ENCODE results near the gene ANKMY1.
"Not testable (repeated sequence)": the region's sequence is repeated elsewhere in the genome, so short reads cannot be mapped to it uniquely, and the experiment has no call there.

Gene ANKMY1

DNA sequence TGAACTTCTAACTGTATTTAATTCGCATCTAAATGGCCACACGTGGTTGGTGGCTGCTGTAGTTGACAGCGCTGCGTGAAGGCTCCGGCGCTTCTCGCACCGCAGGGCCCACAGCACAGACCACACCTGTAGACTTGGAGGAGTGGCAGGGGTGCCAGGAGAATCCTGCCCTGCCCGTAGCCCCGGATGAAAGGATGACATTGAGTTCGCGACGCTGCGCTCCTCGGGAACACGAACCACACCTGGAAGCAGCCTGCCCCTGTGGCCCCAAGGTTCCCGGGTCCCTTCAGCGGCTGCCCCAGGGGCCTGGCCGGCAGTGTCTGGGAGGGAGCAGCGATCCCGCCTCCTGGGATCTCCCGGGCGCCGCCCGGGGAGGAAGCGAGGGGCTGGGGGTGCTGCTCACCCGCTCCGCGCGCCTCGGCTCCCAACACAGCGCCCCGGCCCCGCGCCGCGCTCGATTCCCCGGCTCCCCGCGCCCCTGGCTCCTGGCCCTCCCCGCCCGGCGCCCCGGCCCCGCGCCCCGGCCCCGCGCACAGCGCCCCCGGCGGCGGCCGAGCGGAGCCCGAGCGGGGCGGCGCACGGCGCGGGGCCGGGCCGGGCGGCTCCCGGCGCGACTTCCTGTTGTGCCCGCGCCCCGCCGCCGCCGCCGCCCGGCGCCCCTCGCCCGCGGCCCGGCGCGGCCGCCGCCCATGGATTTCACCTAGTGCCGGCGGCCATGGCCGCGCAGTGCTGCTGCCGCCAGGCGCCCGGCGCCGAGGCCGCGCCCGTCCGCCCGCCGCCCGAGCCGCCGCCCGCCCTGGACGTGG, 10.3 kb upstream of the ANKMY1 start, which contains the start of gene RNPEPL1:
Gene RNPEPL1 (plus strand): TSS at position 613 of the 806 bp plus-strand sequence. CDS start 103 bp downstream, at position 716.
- peak; percentile 65 for DNase-seq

DNA sequence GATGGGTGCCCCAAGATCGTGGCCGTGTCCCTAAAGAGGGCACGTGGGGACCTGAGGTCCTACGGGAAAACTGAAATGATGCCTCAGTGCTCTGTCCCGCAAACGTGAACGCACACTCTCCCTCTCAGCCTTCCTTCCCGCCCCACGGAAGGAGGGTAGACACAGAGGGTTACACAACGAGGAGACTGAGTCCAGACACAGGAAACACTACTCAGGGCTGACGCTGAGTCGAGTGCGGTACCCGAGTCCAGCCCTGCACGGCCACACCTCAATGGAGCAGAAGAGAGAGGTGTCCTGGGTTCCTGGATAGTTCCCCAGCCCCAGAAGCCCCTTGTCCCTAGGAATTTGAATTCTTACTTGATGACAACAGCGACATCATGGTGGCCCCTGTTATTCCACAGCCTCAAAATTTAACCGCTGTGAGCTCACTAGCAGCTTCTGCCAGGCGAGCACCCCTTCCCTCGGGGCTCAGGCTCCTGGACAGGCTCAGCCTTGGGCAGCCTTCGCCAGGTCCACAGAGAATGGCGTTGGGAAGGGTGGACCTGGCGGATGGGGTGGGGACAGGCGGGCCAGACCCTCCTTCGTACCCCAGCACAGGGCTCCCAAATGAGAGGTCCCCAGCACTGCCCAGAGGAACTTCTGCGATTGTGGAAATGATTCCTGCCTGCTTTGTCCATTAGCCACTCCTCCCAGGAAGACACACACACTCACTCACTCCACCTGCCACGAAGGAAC, 9.5 kb upstream of the ANKMY1 start:
- DNase-seq: peak; percentile 61

DNA sequence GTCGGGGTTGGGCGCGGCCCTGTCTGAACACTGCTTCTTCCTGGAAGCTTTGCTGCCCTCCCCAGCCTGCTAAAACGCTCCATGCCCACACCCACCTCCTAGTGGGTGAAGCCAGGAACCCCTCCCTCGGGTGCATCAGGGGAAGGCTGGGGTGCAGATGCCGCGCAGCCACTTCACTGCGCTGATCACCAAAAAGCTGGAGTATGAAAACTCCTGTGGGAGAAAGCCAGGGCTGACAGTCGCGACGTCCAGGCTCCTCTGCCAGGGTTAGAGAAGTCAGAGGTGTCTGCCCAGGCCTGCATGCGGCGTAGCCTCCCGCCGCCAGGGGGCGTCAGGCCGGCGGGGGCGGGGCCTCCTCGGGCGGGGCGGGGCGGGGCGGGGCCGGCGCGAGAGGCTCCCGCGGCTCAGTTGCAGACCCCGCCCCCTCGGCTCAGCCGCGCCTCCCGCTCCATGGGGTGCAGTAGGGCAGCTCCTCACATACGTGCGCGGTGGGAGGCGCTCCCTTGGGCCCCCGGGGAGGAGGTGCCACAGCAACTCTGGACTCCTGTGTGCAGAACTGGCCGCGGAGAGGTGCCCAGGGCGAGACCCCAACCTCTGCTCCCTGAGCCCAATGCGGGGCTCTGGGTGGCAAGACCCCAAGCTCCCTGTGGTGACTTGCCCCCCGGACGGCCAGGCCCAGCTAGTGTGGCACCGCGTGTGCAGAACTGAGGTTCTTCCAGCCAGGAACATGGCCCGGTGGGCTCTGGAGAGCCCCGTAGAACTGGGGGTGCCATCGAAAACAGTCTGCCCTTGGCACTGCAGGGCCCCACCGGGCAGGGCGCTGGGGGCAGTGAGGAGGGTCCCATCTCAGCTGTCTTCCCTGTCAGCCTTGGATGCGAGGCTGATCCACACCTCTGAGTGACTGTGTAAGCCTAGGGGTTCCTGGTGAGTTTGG, 8.7 kb upstream of the ANKMY1 start:
- peak; percentile 91 for DNase-seq

DNA sequence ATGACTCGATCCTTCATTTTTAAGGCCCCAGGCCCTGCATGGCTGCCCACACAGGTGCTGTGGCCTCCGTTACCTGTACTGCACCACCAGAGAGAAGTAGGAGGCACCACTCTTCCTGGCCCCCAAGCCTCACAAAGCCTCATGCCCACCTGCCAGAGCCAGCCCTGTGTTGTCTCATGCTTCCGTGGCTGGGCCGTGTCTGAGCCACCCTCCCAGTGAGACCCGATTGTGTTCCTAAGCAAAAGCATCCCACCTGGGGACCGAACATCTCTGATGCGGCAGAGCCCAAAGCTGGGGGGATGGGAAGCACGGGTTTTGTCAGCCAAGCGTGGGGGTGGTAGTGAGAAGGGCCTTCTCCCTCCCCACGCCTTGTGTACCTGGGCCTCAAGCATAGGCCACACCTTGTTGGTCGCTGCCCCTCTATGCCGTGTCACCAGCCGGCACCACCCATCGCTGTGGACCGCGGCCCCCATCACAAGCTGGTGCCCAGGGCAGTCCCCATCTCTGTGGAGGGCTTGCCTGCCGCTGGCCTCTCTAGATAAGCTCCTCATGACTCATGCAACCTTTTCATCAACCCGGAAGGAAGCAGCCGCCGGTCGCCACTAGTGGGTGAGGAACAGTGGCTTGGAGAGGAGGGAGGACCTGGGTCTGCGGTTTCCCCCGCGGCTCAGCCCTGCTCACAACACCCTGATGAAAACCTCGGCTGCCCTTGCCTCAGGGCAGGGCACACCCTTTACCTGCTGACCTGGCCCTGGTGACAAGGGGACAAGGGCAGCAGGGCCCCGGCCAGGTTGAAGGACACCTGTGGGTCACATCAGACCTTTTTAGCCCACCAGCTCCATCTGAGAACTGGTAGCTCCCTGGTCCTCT, 7.8 kb upstream of the ANKMY1 start:
- peak; percentile 94 for DNase-seq

DNA sequence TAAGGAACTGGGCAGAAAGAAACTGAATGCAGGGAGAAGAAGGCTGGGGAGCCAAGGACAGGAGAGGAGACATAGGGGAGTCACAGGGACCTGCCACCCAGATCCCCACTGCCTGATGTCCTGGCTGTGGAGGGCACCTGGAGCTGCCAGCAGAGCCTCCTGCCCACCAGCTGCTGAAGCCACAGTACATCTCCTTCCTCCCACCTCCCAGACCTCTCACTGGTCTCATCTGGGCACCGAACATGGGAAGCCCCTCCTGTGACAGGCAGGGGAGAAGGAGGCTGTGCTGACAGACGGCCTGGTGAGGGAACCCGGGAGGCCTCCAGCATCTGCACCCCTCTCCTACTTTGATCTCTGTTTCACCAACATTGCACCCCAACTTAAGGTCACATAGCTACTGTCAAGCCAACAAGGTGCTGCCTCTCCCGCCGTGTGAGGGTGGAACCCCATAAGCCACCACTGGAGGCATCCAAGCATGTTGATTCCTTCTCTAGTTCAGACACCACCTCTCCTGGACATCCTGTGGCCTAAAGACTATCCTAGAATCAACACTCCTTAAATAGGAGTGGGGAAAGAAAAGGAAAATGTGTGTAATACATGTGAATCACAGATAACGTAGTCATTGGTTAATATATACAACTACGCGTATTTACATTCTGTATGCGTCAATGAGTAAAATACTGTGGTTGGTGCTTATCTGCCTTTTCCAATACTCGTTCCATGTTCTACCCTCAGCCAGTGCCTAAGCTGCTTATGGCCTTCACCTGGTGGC, 7.0 kb upstream of the ANKMY1 start:
- peak; percentile 33 for DNase-seq

DNA sequence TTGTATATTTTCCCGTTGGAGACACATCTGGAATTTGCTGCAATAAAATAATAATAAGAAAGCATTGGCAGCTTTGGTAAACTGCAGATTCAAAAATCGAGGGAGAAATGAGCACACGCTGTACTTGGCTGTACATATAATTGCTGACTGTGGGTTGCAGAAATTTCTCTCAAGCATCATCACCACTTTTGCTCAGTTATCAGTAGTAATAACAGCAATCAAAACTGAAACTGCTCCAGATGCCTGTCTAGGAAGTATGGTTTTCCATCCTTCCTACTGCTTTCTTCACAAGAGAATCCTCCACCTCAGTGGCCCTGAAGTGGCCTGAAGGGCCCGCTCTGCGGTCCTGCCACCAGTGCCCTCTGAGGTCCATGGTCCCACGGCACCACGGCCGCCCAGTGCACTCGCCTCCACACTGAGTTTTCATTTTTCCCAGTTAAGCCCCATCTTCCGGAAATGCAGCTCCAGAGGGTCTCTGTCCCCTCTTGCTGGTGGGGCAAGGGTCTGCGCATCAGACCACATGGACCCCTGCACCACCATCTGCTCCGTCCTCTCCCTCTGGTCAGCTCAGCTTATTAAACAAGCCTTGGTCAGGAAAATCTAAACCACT, 6.3 kb upstream of the ANKMY1 start:
- DNase-seq: no peak

DNA sequence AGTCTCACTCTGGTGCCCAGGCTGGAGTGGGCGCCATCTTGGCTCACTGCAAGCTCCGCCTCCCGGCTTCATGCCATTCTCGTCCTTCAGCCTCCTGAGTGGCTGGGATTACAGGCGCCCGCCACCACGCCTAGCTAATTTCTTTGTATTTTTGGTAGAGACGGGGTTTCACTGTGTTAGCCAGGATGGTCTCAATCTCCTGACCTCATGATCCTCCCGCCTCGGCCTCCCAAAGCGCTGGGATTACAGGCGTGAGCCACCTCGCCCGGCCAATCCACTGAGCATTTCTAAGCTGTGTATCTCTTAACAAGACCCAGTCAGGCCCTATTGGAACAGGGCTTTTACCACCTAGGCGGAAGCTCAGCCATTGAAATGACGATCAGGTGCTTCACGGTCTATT, 5.4 kb upstream of the ANKMY1 start:
- DNase-seq: not testable (repeated sequence)

DNA sequence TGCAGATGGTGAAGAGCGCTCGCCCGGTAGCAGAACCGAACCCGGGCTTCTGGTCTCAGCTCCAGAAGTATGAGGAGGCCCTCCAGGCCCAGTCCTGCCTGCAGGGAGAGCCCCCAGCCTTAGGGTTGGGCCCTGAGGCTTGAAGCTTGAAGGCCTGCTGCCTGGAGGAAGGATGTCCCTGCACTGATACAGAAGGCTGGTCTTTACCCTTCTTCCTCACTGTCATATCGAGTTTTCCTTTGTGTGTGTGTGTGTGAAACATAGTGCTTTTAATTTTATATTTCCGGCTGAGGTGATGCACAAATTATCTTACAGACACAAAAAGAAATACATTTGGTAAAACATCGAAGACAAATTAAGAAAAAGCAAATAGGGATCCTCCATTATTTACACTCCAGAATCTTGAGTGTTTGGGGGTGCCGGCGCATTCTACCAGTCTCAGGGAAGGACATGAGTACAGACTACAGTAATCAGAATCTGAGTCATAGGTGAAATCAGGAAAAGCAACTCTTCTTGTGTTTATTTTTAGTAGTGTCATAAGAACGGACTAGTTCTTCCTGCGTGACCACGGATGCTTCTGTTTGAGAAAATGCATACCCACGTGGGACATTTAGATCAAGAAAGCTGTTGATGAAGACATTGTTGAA, 3.7 kb upstream of the ANKMY1 start:
- no peak for DNase-seq

DNA sequence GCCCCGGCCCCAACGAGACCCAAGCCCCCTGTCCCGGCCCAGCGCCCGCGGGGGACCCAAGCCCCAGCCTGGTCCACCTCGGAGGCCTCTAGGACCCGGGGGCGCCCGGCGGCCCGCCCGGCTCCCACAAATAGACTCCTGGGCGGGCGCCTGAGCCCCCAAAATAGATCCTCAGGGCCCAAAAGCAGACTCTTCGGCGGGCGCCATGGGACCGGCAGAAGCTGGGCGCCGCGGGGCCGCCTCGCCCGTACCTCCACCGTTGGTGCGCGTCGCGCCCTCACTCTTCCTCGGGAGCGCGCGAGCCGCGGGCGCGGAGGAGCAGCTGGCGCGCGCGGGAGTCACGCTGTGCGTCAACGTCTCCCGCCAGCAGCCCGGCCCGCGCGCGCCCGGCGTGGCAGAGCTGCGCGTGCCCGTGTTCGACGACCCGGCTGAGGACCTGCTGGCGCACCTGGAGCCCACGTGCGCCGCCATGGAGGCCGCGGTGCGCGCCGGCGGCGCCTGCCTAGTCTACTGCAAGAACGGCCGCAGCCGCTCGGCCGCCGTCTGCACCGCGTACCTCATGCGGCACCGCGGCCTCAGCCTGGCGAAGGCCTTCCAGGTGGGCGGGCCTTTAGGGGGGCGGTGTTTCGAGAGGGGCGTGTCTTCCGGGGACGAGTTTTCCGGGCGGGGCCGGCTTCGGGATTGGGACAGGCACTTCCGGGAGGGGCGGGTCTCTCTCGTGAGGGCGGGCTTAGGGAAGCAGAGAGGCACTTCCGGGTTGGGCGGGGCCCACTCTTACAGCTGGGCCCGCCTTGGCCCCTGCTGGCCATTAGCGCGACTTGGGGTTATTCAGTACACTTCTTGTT, 2.9 kb upstream of the ANKMY1 start:
- peak; percentile 98 for DNase-seq

DNA sequence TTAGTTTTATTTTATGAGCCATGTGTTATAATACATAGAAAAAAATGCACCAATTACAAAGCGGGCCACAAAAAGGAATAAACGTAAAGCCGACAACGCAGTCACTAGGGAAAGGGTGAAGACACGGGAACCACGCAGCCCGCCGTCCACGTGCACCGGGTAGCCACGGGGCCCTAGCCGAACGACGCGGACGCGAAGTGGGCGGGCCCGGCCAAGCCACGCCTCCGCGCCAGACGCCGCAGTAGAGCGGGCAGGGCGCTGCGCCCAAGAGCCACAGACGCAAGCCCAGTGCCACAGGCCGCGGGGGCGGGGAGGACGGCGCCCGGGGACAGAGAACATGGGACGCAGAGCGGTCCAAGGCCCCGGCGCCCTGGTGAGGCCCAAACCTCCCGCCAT, 2.3 kb upstream of the ANKMY1 start, which contains the start of gene DUSP28:
Gene DUSP28 (plus strand): TSS at position 274 of the 396 bp plus-strand sequence. CDS start 328 bp downstream, outside the sequence.
- DNase-seq: peak; percentile 88

DNA sequence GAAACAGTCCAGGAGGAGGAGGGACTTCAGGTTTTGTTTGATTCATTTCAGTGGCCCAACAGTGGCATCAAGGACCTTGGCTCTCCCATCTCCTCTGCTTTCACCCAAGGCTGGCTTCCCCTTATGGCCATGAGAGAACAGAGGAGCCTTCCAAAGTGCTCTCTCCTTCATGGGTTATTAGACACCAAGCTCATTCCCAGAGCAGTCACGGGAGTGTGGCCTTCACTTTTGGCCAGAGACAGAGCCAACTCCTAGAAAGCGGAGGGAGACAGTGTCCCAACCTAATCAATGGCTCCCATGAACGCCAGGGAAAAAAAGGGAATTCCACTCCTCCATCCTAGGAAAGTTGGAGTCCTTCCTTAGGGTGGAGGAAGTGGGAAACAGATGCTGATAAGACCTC, 1.5 kb upstream of the ANKMY1 start:
- DNase-seq: no peak

DNA sequence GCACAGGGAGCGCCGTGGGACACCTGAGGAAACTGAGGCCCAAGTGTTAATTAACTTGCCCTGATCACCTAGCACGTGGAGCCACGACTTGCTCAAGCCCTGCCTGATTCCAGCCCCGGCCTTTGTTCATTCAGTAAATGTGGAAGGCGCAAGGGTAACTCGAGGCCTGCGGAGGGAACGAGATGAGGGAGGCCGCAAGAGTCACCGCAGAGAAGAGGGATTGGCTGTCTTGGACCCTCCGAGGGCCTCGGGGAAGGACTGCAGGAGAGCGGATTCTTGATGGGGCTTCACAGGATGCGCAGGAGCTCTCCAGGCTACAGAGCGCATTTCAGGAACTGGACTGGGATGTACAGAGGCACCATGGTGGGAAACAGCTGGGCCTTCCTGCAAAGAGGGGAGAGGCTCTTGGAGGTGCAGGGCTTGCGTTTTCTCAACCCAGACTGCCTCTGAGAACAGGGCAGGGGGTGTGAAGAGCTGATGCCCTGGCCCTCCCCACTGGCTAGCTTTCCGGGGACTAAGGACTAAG, 511 bp upstream of the ANKMY1 start:
- no peak for DNase-seq

DNA sequence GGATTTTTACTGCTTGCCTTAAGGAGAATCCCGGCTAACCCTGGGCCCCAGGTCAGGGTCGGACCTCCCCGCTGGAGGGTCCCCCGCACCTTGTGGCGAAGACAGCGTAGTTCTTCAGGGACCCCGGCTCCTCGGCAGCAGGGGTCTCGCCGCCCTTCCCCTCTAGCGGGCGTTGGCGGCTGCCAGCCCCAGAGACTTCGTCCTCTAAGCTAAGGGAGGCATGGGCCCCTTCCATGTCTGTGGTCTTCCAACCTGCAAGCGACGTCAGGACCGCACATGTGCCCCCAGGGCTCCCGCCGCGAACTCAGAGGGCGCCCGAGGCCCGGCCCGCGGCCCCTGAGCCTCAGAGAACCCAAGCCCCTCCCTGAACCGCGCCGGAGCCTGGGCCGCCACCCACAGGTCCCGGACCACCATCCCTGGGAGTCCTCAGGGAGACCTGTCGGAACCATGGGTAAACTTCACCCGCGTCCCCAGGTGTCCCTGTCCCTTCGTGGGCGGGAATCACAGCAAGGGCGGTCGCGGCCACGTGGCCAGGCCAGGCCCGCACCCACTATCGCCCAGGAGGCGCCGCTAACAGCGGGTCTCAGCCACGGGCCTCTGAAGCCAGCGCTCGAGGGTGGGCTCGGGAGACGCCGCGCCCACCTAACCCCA, 562 bp downstream of the ANKMY1 start:
- no peak for DNase-seq

DNA sequence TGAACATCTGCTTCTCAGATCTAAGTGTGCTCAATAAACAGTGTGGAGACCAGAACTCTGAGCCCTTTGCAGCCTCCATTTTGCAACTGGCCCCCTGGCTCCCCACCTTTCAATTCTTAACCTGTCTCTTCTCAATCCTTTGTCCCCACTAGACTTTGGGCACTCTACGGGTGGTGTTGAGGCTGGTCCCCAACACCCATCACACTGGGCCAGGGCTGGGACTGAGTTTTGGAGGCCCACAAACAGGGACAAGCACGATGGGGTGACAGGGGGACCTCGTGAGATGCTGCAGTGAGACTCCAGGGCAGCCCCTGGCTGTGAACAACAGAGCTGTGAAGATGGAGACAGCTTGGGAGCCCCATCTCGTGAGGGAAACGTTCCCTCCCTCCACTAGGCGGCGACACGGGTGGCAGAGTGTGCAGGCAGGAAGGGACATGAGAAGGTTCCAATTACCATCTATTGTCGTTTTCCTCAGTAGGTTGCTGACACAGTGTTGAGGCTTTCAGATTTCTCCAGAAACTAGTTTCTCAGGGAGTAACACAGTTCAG, 1.2 kb downstream of the ANKMY1 start:
- peak; percentile 63 for DNase-seq

DNA sequence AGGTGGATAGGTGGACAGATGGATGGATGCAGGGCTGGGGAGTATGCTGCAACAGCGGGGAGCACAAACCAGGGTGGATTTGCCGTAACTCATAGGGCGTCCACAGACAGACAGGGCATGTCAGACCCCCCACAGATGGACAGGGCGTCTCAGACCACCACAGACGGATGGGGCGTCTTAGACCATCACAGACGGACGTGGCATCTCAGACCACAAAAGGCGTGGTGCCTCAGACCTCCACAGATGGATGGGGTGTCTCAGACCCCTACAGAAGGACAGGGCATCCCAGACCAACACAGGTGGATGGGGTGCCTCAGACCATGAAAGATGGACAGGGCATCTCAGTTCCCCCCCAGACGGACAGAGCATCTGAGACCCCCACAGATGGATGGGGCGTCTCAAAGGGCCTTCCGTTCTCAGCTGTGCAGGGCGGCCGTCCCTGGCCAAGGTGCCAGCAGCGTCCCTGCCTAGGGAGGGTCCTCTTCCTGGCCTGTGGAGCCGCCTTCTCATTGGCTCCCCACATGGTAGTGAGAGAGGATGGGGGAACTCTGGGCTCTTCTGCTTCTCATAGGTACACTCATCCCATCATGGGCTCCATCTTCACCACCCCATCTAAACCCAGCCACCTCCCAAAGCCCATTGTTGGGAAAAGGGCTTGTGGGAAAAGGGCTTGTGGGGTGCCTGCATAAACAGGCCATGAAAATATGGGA, 2.1 kb downstream of the ANKMY1 start:
- DNase-seq: no peak

DNA sequence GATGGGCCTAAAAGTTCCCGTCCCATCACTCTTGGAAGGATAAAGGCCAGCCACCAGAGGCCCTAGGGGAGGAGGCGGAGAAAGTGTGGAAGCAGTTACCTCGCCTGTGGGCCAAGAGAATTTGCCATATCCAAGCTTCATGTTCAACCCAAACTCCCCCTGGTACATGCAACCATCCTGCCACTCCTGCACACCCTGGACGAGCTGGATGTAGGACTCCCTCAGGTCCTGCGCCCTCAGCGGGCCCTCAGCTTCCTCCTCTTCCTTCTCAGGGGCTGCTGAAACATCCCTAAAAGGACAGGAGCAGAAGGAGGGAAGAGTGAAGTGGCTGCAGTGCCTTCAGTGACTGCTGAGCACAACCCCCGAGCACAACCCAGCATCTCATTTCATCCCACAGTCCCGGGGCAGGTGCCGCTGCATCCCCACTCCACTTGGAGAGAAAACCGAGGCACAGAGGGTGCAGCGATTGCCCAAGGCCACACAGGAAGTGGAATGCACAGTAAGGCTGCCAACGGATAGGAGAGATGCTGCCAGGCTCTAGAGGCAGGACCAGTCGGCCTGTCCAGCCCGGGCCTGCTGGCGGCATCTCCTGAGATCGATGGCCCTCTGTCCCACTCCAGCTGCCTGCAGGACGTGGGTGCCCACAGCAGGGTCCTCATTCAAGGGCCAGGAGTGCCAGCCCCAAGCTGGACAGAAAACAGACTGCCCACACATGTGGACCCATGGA, 2.9 kb downstream of the ANKMY1 start:
- no peak for DNase-seq

All from central memory CD4-positive, alpha-beta T cell (primary cell).